HG03045 (cell line): ENCODE measurements around the gene UNC13D.
"Not testable (repeated sequence)": the region's sequence is repeated elsewhere in the genome, so short reads cannot be mapped to it uniquely, and the experiment has no call there.

ENCODE experiments used
- ATAC-seq: cut with Tn5 transposase; IDR thresholded peaks from one replicate; pipeline ENCODE4 v1.9.1; 2021; ENCODE audit warnings: mild to moderate bottlenecking, moderate library complexity; ENCODE audit not compliant: unreplicated experiment

The UNC13D gene

DNA sequence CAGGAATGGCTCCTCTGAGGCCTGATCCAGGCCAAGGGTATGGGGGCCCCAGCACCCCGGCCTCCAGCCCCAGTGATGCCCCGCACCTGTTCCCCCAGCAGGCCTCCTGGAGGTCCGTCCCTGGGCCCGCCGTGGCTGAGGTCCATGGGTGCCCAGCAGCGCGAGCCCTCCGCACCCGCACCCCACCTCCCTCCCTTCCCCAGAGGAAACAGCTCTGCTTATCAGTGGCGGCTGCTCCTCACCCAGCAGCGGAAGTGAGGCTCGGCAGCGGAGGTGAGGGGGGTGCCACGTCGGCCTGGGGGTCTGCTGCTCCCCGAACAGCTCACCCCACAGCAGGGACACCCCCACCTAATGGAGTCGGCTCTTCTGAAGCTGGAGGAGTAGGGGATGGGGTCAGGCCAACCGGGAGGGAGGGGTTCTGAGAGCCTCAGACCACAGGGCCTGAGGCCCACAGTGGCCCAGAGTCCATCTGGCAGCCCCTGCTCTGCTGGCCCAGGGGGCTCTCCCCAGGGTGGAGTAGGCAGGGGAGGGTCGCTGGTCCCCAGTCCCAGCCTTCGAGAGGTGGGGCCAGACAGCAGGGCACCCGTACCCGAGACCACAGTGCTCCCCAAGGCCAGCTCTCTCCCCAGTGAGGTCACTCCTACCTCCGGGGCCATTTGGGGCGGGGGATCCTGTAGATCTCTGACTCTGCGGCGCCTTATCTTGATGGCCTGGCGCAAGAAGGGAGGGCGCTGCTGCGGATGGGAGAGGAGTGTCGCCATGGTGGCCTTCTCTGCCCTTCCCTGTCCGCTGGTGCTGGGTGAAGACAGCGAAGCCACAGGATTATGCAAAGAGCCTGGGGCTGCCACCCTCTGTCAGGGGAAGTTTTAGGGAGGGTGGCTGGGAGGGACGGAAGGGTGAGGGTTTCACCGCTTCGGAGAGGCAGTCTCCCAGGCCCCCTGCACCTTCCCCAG lies at the start of gene UNC13D:
UNC13D (minus strand) TSS at position 828 of the 953 bp plus-strand sequence; CDS start at position 761, 67 bp downstream.
- peak; percentile 20 for ATAC-seq

DNA sequence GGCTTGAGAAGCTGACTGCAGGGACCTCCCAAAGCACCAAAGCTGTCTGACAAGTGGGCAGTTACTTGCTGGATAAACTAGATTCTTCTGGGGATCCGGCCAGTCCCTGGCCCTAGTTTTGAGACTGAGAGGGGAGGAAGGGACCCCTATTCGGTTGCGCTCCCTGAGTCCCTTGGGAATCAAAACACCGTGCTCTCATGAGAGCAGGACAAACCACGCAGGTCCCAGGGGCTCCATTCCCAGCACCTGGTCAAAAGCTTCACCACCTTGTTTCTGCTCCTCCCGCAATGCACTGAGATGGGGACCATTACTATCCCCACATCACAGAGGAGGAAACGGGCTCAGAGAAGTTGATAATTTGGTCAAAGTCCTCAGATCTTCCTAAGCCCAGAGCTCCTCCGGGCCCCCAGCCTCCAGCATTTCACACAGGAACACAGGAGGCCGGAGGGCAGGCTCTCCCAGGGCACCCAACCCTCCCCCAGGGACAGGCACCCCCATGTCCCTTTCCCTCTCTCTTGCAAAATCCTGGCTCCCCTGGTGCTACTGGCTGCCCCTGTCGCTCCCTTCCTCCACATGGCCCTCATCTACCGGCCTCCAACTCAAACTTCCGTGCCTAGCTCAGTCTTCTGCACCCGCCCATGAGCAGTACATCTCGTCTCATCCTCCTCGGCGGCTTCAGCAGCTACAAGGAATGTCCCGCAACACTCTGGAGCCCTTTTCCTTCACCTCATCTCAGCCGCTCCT lies 49.3 kb upstream of the UNC13D start:
- no peak for ATAC-seq

DNA sequence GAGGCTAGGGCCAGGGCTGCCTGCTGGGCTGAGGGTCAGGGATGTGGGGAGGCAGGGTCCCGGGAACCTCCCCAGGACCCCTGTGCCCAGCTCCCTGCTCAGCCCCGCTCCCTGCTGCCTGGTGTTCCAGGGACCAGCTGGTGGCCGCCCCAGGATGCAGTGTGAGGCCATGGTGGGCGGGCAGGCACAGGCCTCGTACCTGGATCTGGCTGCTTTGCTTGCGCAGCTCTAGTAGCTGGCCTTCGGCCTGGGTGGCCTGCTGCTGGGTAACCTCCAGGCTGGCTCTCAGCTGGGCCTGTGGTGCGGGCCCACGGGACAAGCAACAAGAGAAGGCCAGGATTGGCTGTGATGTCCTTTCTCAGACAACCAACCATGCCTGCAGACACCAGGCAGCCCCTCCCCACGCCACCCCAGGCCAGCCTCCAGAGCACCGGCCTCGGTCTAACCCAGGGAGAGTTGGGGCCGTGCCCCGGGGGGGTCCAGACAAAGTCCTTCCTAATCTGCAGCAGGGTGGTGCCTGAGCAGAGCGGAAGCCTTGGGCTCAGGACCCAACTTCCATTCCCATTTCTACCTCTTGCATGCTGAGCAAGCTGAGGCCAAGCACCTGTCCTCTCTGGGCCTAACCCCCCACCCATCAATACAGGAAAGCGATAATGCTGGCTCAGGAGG lies 48.5 kb upstream of the UNC13D start:
- no peak for ATAC-seq

DNA sequence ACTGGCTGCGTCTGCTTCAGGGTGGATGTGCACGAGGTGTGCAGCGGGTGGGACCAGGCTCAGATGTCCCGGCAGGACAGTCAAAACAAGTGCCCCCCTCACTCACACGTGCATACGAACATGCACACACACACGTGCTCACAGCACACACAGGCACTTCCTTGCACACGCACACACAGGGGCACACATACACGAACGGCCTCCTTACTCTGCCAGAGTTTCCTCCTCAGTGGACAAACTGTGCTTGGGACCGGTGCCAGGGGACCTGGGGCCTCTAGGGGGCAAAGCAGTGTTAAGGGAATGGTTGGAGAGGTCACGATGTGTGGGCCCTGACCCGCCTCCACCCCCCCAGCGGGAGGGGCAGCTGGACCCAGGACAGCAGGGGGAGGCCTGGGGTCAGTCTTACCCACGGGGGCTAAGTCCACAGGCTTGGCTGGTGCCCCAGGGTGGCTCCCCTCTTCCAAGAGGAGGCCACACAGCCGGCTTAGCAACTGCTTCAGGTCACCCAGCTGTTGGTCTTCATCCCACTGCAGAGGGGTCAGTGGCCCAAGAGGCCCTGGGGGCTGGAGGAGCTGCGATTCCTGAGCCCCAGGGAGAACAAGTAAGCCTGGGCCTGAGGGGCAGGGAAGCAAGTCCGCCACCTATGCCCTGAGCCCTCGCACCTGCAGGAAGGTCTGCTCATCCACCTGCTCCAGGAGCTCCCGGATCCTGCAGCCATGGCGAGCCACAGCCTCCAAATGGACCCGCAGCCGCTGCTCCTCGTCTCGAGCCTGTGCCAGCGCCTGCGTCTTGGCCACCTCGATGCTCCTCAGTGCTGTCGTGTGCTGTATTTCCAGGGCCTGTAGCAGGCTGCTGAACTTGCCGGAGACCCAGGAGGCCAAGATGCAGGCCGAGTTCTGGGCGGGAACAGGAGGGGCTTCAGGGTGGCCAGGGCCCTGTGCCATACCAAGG lies 47.7 kb upstream of the UNC13D start:
- ATAC-seq = no peak

DNA sequence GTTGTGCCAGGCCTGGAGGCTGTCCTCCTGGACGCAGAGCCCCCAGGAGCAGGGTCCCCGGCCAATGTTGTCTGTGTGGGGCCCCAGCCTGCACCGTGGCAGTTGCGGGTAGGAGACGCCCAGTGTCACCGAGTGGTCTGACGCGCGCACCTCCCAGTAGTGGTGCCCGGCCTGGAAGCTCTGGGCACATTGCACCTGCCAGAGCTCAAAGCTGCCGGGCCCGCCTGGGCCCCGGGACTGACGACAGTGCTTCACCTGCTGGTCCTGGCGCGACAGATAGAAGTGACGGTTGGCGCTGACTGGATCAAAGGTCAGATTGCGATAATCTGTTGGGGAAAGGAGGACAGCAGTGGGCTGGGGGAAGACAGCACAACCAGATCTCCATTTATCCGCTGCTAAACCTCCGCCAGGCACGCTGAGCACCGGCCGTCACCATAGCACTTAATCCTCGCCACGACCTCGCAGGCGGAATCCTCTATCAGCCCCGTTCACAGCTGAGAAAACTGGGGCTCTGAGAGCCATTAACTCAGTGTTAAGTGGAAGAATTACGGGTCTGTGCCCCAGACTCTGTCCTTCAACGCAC lies 46.9 kb upstream of the UNC13D start:
- ATAC-seq = no peak

DNA sequence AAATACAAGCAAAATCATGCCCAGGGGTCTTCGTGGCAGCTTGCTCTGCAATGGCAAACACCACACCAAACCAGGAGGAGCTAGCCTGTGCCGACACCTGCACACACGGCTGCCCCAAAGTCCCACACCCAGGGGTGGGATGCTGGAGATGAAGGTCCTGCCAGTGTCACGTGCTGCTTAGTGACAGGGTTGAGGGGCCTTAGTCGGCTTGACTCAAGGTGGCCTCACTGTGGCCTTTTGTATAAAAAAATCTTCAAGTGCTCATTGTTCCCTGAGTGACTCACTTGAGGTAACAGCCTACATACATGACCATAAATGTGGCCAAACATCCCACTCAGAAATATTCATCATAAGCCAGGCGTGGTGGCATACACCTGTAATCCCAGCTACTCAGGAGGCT lies 45.2 kb upstream of the UNC13D start:
- no peak for ATAC-seq

DNA sequence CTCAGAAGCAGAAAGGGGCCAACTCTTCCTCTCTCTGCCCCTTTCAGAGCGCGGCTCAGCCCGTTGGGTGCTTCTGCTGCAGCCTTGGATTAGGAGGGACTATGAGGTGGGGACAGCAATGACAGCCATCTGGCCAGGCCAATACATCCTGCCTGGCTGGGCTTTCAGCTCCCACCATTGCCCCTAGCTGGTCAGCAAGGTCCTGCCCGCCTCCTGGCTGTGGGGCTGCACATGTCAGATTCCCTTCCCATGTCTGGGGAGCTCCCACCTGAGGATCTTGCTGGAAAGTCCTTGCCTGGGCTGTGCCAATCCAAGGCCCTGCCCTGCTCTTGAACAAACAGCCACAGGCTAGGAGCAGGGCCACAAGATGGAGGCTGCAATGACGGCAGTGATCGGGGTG lies 44.3 kb upstream of the UNC13D start:
- ATAC-seq = no peak

DNA sequence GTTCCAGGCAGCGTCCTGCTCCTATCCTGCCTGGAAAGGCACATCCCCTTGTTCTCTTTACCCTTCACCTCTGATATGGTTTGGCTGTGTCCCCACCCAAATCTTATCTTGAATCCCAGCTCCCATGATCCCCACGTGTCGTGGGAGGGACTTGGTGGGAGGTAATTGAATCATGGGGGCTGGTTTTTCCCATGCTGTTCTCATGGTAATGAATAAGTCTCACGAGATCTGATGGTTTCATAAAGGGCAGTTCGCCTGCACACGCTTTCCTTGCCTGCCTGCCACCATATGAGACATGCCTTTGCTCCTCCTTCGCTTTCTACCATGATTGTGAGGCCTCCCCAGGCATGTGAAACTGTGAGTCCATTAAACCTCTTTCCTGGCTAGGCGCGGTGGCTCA lies 41.7 kb upstream of the UNC13D start:
- not testable (repeated sequence) for ATAC-seq

DNA sequence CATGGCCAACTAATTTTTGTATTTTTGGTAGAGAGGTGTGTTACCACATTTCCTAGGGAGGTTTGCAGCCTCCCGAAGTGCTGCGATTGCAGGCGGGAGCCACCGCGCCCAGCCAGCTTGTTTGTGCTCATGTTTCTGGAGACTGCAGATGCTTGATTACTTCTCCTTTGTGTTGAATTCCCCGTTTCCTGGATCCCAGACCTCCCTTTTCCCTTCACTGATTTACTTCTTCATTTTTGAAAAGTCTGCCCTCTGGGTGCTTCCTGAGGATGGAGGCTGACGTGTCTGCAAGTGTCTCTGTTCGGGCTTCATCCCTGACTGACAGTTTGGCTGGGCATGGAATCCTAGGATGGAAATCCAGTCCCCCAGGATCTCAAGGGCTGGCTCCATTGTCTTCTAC lies 41.2 kb upstream of the UNC13D start:
- no peak for ATAC-seq

DNA sequence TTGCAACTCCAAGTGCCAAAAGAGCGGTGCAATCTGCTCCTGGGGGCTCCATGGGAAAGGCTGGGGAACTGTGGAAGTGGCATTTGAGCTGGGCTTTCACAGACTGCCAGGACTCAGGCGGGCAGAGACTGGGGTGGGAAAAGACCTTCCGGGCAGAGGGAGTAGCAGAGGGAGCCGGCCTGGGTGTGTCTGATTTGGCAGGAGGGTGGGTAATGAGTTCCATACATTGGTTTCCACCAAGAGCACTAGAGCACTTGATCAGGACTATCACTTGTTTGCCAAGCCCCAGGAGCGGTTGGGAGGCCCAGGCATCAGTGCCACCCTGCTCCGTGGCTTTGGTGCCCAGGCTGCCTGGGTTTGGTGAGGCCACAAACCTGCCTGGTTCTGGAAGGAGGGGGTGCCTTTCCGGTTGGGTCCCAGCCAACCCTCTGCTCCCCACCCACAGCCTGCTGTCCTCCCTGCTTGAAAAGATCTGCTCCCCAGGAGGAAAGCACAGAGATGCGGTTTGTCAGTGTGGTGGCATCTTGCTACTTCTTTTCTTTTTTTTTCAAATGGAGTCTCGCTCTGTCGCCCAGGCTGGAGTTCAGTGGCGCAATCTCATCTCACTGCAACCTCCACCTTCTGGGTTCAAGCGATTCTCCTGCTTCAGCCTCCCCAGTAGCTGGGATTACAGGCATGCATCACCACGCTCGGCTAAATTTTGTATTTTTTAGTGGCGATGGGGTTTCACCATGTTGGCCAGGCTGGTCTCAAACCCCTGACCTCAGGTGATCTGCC lies 37.7 kb upstream of the UNC13D start:
- ATAC-seq = no peak

DNA sequence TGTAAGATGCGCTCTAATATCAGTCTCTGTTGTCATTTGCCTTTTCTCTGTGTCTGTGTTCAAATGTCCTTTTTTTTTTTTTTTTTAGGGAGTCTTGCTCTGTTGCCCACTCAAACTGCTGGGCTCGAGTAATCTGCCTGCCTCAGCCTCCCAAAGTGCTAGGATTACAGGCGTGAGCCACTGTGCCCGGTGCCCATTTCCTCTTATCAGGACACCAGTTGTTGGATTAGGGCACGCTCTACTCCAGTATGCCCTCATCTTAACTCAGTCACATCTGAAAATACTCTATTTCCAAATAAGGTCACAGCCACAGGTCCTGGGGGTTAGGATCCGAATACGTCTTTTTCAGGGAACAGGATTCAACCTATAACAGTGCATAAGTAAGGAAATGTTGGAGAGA lies 36.1 kb upstream of the UNC13D start:
- ATAC-seq = no peak

DNA sequence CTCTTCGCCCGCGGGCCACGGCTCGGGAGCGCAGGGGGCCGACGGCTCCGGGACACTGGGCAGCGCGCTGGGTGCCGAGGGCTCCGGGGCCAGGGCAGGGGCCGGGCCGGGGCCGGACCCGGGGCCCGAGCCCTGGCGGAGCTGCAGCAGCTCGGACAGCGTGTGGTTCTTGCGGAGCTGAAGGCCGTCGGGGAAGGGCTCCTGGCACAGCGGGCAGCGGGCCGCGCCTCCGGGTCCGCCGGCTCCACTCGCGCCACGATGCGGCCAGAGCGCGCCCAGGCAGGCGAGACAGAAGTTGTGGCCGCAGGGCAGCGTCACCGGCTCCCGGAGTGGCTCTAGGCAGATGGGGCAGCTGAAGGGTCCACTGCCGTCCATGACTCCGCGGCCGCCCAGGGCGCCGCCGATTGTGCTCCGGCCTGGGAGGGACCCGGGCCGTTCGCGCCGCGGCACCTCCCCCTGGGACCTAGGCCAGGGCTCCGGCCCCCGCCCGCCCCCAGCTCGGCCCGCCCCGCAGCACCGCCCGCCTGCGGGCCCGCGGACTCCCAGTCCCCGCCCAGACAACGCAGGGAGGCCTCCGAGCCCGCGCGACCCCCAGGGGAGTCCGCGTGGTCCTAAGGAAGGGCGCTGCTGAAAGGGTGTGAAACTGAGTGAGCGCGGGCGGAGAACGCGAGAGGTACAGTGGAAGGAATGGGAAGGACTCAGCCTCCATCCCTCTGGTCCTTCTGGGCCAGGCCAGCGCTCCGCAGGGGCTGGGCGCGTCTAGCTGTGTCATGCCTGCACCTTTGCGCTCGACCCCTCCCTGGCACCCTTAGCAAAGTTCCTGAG lies 34.2 kb upstream of the UNC13D start, which contains the start of gene TRIM47:
TRIM47 (minus strand) TSS at position 408 of the 825 bp plus-strand sequence; CDS start at position 375, 33 bp downstream.
- peak; percentile 9 for ATAC-seq

DNA sequence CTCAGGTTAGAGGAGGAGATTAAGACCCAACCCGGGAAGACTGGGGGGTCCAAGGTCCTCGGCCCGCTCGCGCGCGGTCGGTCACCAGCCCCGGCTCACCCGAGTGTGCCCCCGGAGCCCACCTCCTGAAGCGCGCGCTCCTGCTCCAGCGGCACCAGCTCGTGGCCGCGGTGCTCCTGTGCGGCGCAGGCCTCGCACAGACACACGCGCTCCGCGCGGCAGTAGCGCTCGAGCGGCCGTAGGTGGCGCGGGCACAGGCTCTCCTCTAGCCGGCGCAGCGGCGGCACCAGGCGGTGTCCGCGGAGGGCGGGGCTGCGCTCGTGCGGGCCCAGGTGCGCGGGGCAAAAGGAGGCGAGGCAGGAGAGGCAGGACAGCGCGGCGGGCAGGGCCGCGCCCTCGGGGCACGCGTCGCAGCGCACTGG lies 33.6 kb upstream of the UNC13D start:
- ATAC-seq = peak; percentile 44

DNA sequence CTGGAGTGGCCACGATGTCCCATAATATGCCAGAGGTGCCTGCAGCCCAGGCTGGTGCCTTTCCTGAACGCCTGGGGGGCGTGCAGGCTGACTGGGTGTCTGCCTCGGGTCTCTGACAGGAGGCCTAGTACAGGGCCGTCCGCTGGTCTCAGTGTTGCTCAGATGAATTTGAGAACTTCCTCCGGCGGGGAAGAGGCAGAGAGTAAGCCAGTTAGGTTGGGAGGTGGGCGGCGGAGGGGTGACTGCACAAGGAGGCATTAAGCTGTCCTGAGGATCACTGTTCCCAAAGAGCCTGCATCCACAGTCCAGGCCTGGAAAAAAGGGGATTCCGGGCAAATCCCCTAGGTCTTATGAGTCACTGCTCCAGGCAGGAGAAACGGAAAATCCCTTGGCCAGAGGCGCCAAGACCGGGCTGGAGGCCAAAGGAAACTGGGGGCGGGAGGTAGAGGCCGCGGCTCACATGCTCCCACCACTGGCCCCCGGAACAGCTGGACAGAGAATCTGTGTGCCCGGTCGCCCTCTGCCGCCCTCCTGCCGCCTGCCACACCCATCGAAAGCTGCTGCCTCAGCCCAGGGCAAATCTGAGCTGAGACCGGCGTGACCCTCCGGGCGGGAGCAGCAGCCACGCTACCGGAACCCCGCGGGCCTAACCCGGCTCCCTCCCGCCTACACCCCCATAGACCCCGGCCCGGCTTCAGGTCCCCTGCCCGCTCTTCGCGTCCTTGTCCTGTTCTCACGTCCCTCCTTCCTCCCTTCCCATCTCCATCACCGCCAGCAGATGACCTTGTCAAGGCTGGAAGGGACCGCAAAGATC lies 32.9 kb upstream of the UNC13D start:
- no peak for ATAC-seq

DNA sequence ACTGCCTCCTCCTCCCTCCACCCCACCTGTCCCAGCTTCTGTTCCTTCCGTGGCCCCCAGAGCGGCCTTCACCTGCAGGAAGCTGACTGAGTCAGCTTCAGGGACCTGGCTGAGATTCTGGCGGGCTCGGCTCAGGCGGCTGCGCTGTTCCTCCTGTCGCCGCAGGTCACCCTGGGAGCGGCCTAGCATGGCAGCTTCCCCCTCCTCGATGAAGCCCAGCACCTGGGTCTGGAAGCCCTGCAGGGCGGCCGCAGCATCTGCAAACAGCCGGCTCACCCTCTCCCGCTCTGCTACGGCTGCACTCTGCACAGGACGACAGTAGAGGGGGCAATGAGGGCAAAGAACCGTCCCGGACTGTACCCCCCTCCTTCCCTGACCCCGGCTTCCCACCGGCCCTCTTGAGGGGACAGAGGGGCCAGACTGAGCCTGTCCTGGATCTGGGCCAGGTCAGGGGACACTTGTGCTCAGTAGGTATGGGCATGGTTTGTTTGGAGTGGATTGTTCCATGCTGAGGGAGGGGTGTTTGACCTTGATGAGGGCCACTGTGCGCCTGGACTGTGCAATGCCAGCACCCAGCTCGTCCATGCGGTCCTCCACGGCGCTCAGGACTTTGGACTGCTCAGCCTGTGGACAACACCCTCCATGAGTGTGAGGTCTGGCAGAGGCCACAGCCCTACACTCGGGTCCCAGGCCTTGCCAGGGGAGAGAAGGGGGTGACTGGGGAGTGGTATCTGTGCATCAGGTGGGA lies 32.2 kb upstream of the UNC13D start:
- ATAC-seq = no peak

DNA sequence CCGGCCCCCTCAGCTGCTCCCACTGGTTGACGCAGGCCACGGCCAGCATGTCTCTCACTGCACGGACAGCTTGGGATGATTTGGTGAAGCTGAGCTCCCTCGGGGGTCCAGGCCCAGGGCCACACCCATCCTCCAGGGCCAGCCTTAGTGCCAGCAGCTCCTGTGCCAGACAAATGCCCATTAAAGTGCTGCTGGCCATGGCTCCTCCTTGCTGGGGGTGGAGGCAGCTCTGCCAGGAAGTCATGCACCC lies 31.7 kb upstream of the UNC13D start:
- no peak for ATAC-seq
